ENCODE results near the gene FGF3. TPM values are rescaled to one million over a fixed set of nuclear protein-coding genes. Genes with fewer than 3 reads are reported as not detected.

Gene FGF3
- total and polyA plus RNA-seq, 9 of the 15 experiments (the other 6 are each of a cell fraction or from before 2014, with no cell fraction given), result not detected

DNA sequence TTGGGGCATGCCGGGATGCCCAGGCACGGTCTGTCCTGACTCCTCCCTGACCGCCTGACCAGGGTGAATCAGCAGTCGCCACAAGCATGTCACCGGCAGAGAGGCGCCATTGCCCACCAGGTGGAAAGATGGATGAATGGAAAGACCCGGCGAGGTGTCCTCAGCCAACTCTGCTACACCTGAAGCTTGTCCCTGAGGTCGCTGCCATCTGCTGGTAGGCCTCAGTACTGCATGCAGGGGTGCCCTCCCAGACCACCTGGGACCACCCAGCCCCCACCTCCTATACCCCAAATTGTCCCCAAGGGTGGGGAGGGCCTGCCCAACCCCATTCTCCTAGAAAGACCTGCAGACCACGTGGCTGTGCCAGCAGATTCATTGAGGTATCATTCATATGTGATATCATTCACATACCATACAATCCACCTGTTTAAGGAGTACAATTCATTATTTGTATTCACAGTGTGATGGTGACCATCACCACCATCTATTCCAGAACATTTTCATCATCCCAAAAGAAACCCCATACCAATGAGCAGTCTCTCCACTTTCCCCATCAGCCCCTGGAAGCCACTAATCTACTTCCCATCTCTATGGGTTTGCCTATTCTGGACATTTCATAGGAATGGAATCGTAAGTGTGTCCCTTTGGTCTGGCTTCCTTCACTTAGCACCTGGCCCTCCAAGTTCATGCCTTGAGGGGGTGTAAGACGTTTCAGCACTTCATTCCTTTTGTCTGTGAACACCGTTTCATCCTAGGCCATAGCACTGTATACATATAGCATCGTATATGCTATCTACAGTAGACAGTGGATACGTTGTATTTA lies 17.5 kb downstream of the FGF3 start (continued):
- TF ChIP-seq, protein P1, sequence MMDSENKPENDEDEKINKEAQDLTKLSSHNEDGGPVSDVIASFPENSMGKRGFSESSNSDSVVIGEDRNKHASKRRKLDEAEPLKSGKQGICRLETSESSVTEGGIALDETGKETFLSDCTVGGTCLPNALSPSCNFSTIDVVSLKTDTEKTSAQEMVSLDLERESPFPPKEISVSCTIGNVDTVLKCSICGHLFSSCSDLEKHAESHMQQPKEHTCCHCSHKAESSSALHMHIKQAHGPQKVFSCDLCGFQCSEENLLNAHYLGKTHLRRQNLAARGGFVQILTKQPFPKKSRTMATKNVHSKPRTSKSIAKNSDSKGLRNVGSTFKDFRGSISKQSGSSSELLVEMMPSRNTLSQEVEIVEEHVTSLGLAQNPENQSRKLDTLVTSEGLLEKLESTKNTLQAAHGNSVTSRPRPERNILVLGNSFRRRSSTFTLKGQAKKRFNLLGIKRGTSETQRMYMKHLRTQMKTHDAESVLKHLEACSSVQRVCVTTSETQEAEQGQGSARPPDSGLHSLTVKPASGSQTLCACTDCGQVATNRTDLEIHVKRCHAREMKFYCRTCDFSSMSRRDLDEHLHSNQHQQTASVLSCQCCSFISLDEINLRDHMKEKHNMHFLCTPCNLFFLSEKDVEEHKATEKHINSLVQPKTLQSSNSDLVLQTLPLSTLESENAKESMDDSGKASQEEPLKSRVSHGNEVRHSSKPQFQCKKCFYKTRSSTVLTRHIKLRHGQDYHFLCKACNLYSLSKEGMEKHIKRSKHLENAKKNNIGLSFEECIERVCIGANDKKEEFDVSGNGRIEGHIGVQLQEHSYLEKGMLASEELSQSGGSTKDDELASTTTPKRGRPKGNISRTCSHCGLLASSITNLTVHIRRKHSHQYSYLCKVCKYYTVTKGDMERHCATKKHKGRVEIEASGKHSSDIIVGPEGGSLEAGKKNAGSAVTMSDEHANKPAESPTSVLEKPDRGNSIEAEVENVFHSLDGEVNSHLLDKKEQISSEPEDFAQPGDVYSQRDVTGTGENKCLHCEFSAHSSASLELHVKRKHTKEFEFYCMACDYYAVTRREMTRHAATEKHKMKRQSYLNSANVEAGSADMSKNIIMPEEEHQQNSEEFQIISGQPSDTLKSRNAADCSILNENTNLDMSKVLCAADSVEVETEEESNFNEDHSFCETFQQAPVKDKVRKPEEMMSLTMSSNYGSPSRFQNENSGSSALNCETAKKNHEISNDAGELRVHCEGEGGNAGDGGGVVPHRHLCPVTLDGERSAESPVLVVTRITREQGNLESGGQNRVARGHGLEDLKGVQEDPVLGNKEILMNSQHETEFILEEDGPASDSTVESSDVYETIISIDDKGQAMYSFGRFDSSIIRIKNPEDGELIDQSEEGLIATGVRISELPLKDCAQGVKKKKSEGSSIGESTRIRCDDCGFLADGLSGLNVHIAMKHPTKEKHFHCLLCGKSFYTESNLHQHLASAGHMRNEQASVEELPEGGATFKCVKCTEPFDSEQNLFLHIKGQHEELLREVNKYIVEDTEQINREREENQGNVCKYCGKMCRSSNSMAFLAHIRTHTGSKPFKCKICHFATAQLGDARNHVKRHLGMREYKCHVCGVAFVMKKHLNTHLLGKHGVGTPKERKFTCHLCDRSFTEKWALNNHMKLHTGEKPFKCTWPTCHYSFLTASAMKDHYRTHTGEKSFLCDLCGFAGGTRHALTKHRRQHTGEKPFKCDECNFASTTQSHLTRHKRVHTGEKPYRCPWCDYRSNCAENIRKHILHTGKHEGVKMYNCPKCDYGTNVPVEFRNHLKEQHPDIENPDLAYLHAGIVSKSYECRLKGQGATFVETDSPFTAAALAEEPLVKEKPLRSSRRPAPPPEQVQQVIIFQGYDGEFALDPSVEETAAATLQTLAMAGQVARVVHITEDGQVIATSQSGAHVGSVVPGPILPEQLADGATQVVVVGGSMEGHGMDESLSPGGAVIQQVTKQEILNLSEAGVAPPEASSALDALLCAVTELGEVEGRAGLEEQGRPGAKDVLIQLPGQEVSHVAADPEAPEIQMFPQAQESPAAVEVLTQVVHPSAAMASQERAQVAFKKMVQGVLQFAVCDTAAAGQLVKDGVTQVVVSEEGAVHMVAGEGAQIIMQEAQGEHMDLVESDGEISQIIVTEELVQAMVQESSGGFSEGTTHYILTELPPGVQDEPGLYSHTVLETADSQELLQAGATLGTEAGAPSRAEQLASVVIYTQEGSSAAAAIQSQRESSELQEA (IDR thresholded peaks at IDR 0.05; ENCODE audit: low read depth), result no peak
- TF ChIP-seq, protein P2, sequence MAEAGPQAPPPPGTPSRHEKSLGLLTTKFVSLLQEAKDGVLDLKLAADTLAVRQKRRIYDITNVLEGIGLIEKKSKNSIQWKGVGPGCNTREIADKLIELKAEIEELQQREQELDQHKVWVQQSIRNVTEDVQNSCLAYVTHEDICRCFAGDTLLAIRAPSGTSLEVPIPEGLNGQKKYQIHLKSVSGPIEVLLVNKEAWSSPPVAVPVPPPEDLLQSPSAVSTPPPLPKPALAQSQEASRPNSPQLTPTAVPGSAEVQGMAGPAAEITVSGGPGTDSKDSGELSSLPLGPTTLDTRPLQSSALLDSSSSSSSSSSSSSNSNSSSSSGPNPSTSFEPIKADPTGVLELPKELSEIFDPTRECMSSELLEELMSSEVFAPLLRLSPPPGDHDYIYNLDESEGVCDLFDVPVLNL (CRISPR knock-in tag; IDR thresholded peaks at IDR 0.05; ENCODE audit: low read depth), result no peak

All from K562 (cell line).